Endodermal cell (in vitro differentiated cells): ENCODE data around the gene VWCE. TPM values are rescaled to one million over a fixed set of nuclear protein-coding genes. Genes with fewer than 3 reads are reported as not detected.

Experiments
- DNase-seq: peaks from one replicate; pipeline ENCODE4 v3.0.0-alpha.2; 2017
- H3K27ac ChIP-seq: 2 replicates; pipeline ENCODE4 v1.5.1; 2013; ENCODE audit warnings: mild to moderate bottlenecking, low read depth, low read length, moderate library complexity
- H3K27me3 ChIP-seq: 2 replicates; pipeline ENCODE4 v1.6.1; 2013; ENCODE audit warnings: mild to moderate bottlenecking, low read length, moderate library complexity; ENCODE audit not compliant: insufficient read depth, control insufficient read depth, poor library complexity, severe bottlenecking
- H3K36me3 ChIP-seq: 2 replicates; pipeline ENCODE4 v1.7.0; 2013; ENCODE audit warnings: mild to moderate bottlenecking, low read length, moderate library complexity; ENCODE audit not compliant: control insufficient read depth, insufficient read depth
- H3K4me1 ChIP-seq: one replicate; pipeline ENCODE4 v1.7.0; 2013; ENCODE audit warnings: low read length; ENCODE audit not compliant: control insufficient read depth, insufficient read depth
- H3K4me3 ChIP-seq: 2 replicates; pipeline ENCODE4 v1.5.1; 2013; ENCODE audit warnings: mild to moderate bottlenecking, low read length, moderate library complexity
- H3K9ac ChIP-seq: 2 replicates; pipeline ENCODE4 v1.6.1; 2013; ENCODE audit warnings: mild to moderate bottlenecking, low read length, moderate library complexity; ENCODE audit not compliant: poor library complexity, severe bottlenecking; ENCODE audit errors: extremely low read depth
- H3K9me3 ChIP-seq: 2 replicates; pipeline ENCODE4 v1.6.1; 2013; ENCODE audit warnings: mild to moderate bottlenecking, low read length, moderate library complexity; ENCODE audit not compliant: control insufficient read depth
- H3K27ac Mint-ChIP-seq: 2 replicates; pipeline ENCODE4 v1.8.0; 2020; ENCODE audit warnings: mixed read lengths
- H3K27me3 Mint-ChIP-seq: 2 replicates; pipeline ENCODE4 v1.8.0; 2021; ENCODE audit warnings: mild to moderate bottlenecking, mixed read lengths; ENCODE audit not compliant: insufficient read depth
- H3K36me3 Mint-ChIP-seq: 2 replicates; pipeline ENCODE4 v1.8.0; 2020; ENCODE audit warnings: low read depth, mixed read lengths
- H3K4me1 Mint-ChIP-seq: 2 replicates; pipeline ENCODE4 v1.8.0; 2020; ENCODE audit warnings: mixed read lengths
- H3K4me3 Mint-ChIP-seq: 2 replicates; pipeline ENCODE4 v1.8.0; 2020; ENCODE audit warnings: mild to moderate bottlenecking, moderate library complexity, mixed read lengths
- H3K9me3 Mint-ChIP-seq: 2 replicates; pipeline ENCODE4 v1.8.0; 2020; ENCODE audit warnings: mild to moderate bottlenecking, mixed read lengths
- WGBS, 2 experiments: methylation state at CpG; one replicate each; pipeline versions ENCODE4 v1.1.5 to v1.1.7; 2013; ENCODE audit warnings: missing lambda C conversion rate in 2 of 2, mixed read lengths in 1 of 2; ENCODE audit not compliant: insufficient coverage in 1 of 2, insufficient read length in 1 of 2; 5-methylcytosine and 5-hydroxymethylcytosine counted together
- long read RNA-seq, 4 experiments: library from polyadenylated mRNA in 2 of 4; library from RNA in 1 of 4; library from capped mRNA in 1 of 4; stranded (forward) in 3 of 4; unstranded in 1 of 4; transcript quantifications; one replicate each; pipeline ENCODE4 v2.0.0, GENCODE V29; 2020 to 2021; ENCODE audit warnings: inconsistent platforms in 1 of 4
- polyA plus RNA-seq, 2 experiments: library from polyadenylated mRNA; stranded (reverse); fragments of 50-300 nt; gene quantifications; one replicate each; pipeline ENCODE4 v1.2.3, GENCODE V29; 2013
- total RNA-seq, 2 donors: library from RNA; stranded (reverse); fragmentation: NEBNext Ultra II Directional in 1 of 2; extraction: Animal tissue kit (Norgen Biotek cat#: 25700) in 1 of 2; gene quantifications; 2 replicates in 1 of 2; 3 replicates in 1 of 2; pipeline ENCODE4 v1.2.1, GENCODE V29; 2021
- TF ChIP-seq, protein P1 (sequence below): fragments of 200-600 bp; sonication (generic); conservative IDR thresholded peaks from 2 replicates; pipeline ENCODE4 v1.5.0; 2021; ENCODE audit warnings: antibody characterized with exemption, mild to moderate bottlenecking

VWCE gene, protein sequence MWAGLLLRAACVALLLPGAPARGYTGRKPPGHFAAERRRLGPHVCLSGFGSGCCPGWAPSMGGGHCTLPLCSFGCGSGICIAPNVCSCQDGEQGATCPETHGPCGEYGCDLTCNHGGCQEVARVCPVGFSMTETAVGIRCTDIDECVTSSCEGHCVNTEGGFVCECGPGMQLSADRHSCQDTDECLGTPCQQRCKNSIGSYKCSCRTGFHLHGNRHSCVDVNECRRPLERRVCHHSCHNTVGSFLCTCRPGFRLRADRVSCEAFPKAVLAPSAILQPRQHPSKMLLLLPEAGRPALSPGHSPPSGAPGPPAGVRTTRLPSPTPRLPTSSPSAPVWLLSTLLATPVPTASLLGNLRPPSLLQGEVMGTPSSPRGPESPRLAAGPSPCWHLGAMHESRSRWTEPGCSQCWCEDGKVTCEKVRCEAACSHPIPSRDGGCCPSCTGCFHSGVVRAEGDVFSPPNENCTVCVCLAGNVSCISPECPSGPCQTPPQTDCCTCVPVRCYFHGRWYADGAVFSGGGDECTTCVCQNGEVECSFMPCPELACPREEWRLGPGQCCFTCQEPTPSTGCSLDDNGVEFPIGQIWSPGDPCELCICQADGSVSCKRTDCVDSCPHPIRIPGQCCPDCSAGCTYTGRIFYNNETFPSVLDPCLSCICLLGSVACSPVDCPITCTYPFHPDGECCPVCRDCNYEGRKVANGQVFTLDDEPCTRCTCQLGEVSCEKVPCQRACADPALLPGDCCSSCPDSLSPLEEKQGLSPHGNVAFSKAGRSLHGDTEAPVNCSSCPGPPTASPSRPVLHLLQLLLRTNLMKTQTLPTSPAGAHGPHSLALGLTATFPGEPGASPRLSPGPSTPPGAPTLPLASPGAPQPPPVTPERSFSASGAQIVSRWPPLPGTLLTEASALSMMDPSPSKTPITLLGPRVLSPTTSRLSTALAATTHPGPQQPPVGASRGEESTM
- total RNA-seq, result 10 to 100 TPM in 1 of 2 donors, 1 to 10 TPM in 1; 7.2 to 13.3 TPM
- 10.2 TPM for polyA plus RNA-seq (2013, experiment 1 of 2)
- polyA plus RNA-seq (2013, experiment 2 of 2), result 8.3 TPM
- long read RNA-seq, experiment 1, partial matches to known transcripts, result 2 of 6 reads
- long read RNA-seq, experiment 1, other reads (novel, unspliced or antisense), result 4 of 6 reads
- long read RNA-seq, experiment 2, partial matches to known transcripts, result 1 of 10 reads
- long read RNA-seq, experiment 2, other reads (novel, unspliced or antisense), result 7 of 10 reads
- long read RNA-seq, experiment 3, partial matches to known transcripts, result 0 of 1 reads
- long read RNA-seq, experiment 3, other reads (novel, unspliced or antisense), result 0 of 1 reads
- long read RNA-seq, experiment 4, result 0 reads

DNA sequence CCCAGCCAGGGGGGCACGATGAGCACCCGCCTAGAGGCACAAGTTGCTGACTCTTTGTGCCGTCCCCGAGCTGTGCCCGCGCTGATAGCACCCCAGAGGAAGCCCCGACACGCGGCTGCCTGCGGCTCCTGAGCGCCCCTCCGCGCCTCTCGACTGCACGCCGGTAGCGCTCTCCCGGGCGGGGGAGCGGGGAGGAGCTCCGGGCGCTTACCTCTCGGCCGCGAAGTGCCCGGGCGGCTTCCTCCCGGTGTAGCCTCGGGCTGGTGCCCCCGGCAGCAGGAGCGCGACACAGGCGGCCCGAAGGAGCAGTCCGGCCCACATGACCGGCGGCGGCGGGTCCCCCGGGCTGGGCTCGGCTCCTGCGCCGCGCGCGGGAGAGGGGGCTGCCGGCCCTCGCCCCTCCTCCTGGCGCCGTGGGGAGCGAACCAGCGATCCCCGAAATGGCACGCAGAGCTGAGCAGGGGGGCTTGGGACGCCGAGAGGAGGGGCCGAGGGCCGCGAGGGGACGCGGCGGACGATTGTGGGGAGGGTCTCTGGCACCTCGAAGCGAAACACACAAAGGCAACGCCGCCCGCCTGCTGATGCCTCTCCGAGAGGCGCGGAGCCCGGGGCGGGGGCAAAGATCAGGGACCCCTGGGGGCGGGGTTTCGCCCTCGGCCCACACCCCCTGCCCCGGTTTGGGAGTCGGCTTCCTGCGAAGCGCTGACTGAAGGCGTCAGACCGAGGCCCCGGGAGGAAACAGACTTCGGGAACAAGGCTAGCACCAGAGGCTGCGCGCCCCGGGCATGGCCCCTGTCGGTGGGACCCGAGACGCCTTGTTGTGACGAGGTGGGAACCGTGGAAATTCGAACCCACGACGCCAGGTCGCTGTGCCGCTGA lies at the start of gene VWCE:
Gene VWCE, minus strand, starts transcription at position 600 of the 879 bp plus-strand sequence. Its CDS starts 279 bp downstream, at position 321.
- Histone ChIP-seq H3K4me1 (no peaks in the 10 kb centered on the region), H3K27ac (peak within 1 kb of the TSS; percentile 44), H3K27me3 (peaks cover 15% of the 10 kb centered on the region), H3K9me3 (no peaks in the 10 kb centered on the region), H3K4me3 (peak within 1 kb of the TSS; percentile 83), H3K36me3 (peaks cover 27% of the 10 kb centered on the region), H3K9ac (peak within 1 kb of the TSS; percentile 47)
- DNase-seq, result peak; percentile 91
- Mint-ChIP-seq H3K36me3 (peaks cover 24% of the 10 kb centered on the region), H3K27me3 (peaks cover 23% of the 10 kb centered on the region), H3K27ac (no peak within 1 kb of the TSS), H3K4me1 (peaks cover 7% of the 10 kb centered on the region), H3K9me3 (no peaks in the 10 kb centered on the region), H3K4me3 (peak within 1 kb of the TSS; percentile 63)
- TF ChIP-seq, protein P1, sequence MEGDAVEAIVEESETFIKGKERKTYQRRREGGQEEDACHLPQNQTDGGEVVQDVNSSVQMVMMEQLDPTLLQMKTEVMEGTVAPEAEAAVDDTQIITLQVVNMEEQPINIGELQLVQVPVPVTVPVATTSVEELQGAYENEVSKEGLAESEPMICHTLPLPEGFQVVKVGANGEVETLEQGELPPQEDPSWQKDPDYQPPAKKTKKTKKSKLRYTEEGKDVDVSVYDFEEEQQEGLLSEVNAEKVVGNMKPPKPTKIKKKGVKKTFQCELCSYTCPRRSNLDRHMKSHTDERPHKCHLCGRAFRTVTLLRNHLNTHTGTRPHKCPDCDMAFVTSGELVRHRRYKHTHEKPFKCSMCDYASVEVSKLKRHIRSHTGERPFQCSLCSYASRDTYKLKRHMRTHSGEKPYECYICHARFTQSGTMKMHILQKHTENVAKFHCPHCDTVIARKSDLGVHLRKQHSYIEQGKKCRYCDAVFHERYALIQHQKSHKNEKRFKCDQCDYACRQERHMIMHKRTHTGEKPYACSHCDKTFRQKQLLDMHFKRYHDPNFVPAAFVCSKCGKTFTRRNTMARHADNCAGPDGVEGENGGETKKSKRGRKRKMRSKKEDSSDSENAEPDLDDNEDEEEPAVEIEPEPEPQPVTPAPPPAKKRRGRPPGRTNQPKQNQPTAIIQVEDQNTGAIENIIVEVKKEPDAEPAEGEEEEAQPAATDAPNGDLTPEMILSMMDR, result peak; percentile 52
- 2 to 5% methylated on average over 28 to 97 of the region's 97 CpGs for WGBS, 2 experiments

DNA sequence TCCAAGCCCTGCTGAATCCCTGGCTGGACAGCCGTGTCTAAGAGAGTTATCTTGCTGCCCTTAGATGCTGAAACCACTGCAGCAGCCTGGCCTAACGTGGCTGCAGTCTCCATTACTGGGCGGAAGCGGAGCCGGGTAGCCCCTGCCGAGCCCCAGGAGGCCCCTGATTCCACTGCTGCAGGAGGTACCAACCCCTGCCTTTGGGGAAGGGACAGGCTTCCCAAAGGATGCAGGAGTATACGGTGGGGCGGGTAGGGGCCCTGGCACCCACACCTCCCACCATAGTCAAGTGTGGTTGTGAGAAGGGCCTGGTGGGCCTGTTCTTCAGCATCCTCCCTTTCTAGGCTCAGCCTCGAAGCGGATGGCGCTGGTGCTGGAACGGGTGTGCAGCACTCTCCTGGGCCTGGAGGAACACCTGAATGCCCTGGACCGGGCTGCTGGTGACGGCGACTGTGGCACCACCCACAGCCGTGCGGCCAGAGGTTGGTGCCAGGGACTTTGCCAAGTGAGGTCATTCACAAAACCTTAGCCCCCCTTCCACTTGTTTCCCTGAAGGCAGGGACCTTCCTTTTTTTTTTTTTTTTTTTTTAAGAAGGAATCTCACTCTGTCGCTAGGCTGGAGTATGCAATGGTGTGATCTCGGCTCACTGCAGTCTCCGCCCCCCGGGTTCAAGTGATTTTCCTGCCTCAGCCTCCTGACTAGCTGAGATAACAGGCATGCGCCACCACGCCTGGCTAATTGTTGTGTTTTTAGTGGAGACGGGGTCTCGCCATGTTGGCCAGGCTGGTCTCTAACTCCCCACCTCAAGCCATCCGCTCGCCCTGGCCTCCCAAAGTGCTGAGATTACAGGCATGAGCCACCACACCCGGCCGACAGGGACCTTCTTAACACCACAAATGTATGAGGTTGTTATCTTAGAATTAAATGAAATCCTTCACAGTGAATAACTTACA lies 49.0 kb upstream of the VWCE start:
- TF ChIP-seq, protein P1, result no peak
- Mint-ChIP-seq H3K36me3 (peaks cover 36% of the 10 kb centered on the region), H3K4me3 (no peak overlapping the region), H3K27ac (no peak overlapping the region), H3K27me3 (no peaks in the 10 kb centered on the region), H3K4me1 (no peaks in the 10 kb centered on the region), H3K9me3 (no peaks in the 10 kb centered on the region)
- no peaks in the 10 kb centered on the region for H3K27me3 ChIP-seq
- H3K4me3 ChIP-seq, result no peak overlapping the region
- no peaks in the 10 kb centered on the region for H3K4me1 ChIP-seq
- DNase-seq, result no peak
- H3K9ac ChIP-seq, result no peak overlapping the region
- no peaks in the 10 kb centered on the region for H3K36me3 ChIP-seq
- no peaks in the 10 kb centered on the region for H3K9me3 ChIP-seq
- 94 to 95% methylated on average over 10 to 29 of the region's 29 CpGs for WGBS, 2 experiments
- H3K27ac ChIP-seq, result no peak overlapping the region
